Measurements from ENCODE around the gene COL16A1.

DNA sequence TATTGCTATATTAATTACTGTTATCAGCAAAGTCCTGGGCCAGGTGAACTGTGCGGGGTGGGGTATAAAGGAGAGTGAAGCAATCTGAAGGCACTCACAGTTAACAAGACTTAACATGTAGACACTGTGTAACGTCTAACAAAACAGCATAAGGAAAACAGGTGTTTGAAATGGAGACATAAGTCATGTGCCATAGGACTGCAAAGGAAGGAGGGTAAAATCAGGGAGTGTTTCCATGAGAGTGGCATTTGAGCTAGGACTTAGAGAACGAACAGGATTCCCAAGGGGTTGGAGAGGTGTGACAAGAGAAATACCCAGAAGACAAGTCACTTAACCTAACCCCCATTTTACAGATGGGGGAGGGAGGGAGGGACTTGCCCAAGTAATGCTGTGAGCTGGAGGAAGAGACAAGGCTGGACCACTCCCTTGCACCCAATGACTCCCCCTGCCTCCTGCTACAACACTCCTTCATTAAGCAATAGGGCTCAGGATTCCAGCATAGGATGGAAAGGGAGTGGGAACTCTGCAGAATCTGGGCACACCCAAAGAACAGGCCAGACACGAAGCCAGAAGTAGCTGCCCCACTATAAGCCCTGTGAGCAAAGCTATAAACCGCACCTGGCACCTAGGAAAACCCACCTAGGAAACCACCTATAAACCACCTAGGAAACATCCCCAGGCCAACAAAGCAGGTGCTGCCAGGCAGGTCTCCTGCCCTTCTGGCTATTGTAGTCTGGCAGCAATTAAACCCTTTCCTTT, 65.7 kb downstream of the COL16A1 start:
- TF ChIP-seq, protein P1, sequence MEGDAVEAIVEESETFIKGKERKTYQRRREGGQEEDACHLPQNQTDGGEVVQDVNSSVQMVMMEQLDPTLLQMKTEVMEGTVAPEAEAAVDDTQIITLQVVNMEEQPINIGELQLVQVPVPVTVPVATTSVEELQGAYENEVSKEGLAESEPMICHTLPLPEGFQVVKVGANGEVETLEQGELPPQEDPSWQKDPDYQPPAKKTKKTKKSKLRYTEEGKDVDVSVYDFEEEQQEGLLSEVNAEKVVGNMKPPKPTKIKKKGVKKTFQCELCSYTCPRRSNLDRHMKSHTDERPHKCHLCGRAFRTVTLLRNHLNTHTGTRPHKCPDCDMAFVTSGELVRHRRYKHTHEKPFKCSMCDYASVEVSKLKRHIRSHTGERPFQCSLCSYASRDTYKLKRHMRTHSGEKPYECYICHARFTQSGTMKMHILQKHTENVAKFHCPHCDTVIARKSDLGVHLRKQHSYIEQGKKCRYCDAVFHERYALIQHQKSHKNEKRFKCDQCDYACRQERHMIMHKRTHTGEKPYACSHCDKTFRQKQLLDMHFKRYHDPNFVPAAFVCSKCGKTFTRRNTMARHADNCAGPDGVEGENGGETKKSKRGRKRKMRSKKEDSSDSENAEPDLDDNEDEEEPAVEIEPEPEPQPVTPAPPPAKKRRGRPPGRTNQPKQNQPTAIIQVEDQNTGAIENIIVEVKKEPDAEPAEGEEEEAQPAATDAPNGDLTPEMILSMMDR (IDR thresholded peaks at IDR 0.05; ENCODE audit: low read depth, low read length, poor library complexity, severe bottlenecking): no peak
- no peak for TF ChIP-seq EZH2phosphoT487 (IDR thresholded peaks at IDR 0.05; ENCODE audit: borderline replicate concordance, low read length)

Measured in DOHH2 (cell line).